SU-DHL-6 (cell line): ENCODE measurements around the gene CNTN5.

Experiments used
- H2AFZ ChIP-seq: fragments of 200-600 bp; sonication (generic); 2 replicates; pipeline ENCODE4 v1.6.1; 2014; ENCODE audit warnings: low read depth, mild to moderate bottlenecking, moderate library complexity, mixed read lengths, antibody characterized with exemption, low read length; ENCODE audit not compliant: severe bottlenecking
- H3F3A ChIP-seq: fragments of 200-600 bp; shearing (Covaris generic); 2 replicates; pipeline ENCODE4 v1.6.0; 2016; ENCODE audit warnings: antibody characterized with exemption, mild to moderate bottlenecking; ENCODE audit not compliant: insufficient read depth
- H3K27ac ChIP-seq: fragments of 200-600 bp; sonication (generic); 2 replicates; pipeline ENCODE4 v1.5.1; 2016; ENCODE audit warnings: low read depth, mild to moderate bottlenecking, low read length, moderate library complexity, mixed read lengths
- H3K27me3 ChIP-seq: fragments of 200-600 bp; sonication (generic), shearing (Covaris generic); 2 replicates; pipeline ENCODE4 v1.6.0; 2014; ENCODE audit warnings: mild to moderate bottlenecking, low read length
- H3K36me3 ChIP-seq: fragments of 200-600 bp; sonication (generic); 2 replicates; pipeline ENCODE4 v1.6.1; 2014; ENCODE audit warnings: mild to moderate bottlenecking, low read length, mixed read lengths
- H3K4me2 ChIP-seq: fragments of 300-600, 200-600 bp; shearing (Covaris generic), sonication (generic); 2 replicates; pipeline ENCODE4 v1.6.0; 2014; ENCODE audit warnings: low read length, low read depth, mild to moderate bottlenecking; ENCODE audit not compliant: poor library complexity, severe bottlenecking
- H3K4me3 ChIP-seq: fragments of 200-600 bp; sonication (generic); 2 replicates; pipeline ENCODE4 v1.5.1; 2014; ENCODE audit warnings: antibody characterized with exemption, low read length, mild to moderate bottlenecking, mixed read lengths; ENCODE audit not compliant: insufficient read depth, poor library complexity, severe bottlenecking
- H3K79me2 ChIP-seq: fragments of 200-600 bp; sonication (generic); 2 replicates; pipeline ENCODE4 v1.6.1; 2014; ENCODE audit warnings: mild to moderate bottlenecking, low read length, moderate library complexity; ENCODE audit not compliant: insufficient read depth
- H3K9ac ChIP-seq: fragments of 200-600 bp; sonication (generic); 2 replicates; pipeline ENCODE4 v1.7.0; 2014; ENCODE audit warnings: mild to moderate bottlenecking, low read length
- H3K9me2 ChIP-seq: fragments of 200-600 bp; sonication (generic); replicated peaks from 2 replicates; pipeline ENCODE4 v1.6.1; 2014; ENCODE audit warnings: low read length; ENCODE audit not compliant: insufficient read depth
- H3K9me3 ChIP-seq: fragments of 200-600 bp; sonication (generic); 2 replicates; pipeline ENCODE4 v1.6.1; 2014; ENCODE audit warnings: low read length, mixed read lengths; ENCODE audit not compliant: insufficient read depth
- H4K20me1 ChIP-seq: fragments of 200-600 bp; sonication (generic); 2 replicates; pipeline ENCODE4 v1.6.1; 2014; ENCODE audit warnings: low read depth, mild to moderate bottlenecking, antibody characterized with exemption, low read length, moderate library complexity, mixed read lengths
- EZH2phosphoT487 ChIP-seq: fragments of 200-600 bp; sonication (generic), shearing (Covaris generic); conservative IDR thresholded peaks from 2 replicates; pipeline ENCODE4 v1.6.1; 2018; ENCODE audit warnings: mild to moderate bottlenecking, antibody characterized with exemption, low read length, moderate library complexity, mixed read lengths
- TF ChIP-seq, protein P1 (sequence below): fragments of 200-600 bp; sonication (generic); IDR thresholded peaks from one replicate; pipeline ENCODE4 v1.5.1; 2017; ENCODE audit warnings: antibody characterized with exemption, mild to moderate bottlenecking, low read length, moderate library complexity; ENCODE audit not compliant: insufficient read depth, poor library complexity, severe bottlenecking

CNTN5 gene

GRCh38 chr11:99184146-99184545 is 163.4 kb downstream of the CNTN5 start:
- Histone ChIP-seq H3K27ac (no peak overlapping the region), H3K4me3 (no peak overlapping the region), H3K9me3 (no peaks in the 10 kb centered on the region), H3K27me3 (no peaks in the 10 kb centered on the region), H2AFZ (no peak overlapping the region), H3K4me2 (no peak overlapping the region), H3F3A (no peaks in the 10 kb centered on the region), H3K36me3 (no peaks in the 10 kb centered on the region), H3K9ac (no peak overlapping the region), H4K20me1 (no peaks in the 10 kb centered on the region), H3K9me2 (no peaks in the 10 kb centered on the region), H3K79me2 (no peaks in the 10 kb centered on the region)
- TF ChIP-seq, protein P1, sequence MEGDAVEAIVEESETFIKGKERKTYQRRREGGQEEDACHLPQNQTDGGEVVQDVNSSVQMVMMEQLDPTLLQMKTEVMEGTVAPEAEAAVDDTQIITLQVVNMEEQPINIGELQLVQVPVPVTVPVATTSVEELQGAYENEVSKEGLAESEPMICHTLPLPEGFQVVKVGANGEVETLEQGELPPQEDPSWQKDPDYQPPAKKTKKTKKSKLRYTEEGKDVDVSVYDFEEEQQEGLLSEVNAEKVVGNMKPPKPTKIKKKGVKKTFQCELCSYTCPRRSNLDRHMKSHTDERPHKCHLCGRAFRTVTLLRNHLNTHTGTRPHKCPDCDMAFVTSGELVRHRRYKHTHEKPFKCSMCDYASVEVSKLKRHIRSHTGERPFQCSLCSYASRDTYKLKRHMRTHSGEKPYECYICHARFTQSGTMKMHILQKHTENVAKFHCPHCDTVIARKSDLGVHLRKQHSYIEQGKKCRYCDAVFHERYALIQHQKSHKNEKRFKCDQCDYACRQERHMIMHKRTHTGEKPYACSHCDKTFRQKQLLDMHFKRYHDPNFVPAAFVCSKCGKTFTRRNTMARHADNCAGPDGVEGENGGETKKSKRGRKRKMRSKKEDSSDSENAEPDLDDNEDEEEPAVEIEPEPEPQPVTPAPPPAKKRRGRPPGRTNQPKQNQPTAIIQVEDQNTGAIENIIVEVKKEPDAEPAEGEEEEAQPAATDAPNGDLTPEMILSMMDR = no peak
- no peak for TF ChIP-seq EZH2phosphoT487

GRCh38 chr11:99188221-99188620 is 167.5 kb downstream of the CNTN5 start:
- H4K20me1 ChIP-seq = no peaks in the 10 kb centered on the region
- no peak overlapping the region for H3K4me3 ChIP-seq
- no peaks in the 10 kb centered on the region for H3F3A ChIP-seq
- no peaks in the 10 kb centered on the region for H3K9me2 ChIP-seq
- TF ChIP-seq EZH2phosphoT487 = no peak
- TF ChIP-seq, protein P1 = no peak
- no peak overlapping the region for H2AFZ ChIP-seq
- H3K27me3 ChIP-seq = no peaks in the 10 kb centered on the region
- no peaks in the 10 kb centered on the region for H3K79me2 ChIP-seq
- no peak overlapping the region for H3K27ac ChIP-seq
- no peaks in the 10 kb centered on the region for H3K36me3 ChIP-seq
- no peaks in the 10 kb centered on the region for H3K9me3 ChIP-seq
- no peak overlapping the region for H3K4me2 ChIP-seq
- H3K9ac ChIP-seq = no peak overlapping the region

DNA sequence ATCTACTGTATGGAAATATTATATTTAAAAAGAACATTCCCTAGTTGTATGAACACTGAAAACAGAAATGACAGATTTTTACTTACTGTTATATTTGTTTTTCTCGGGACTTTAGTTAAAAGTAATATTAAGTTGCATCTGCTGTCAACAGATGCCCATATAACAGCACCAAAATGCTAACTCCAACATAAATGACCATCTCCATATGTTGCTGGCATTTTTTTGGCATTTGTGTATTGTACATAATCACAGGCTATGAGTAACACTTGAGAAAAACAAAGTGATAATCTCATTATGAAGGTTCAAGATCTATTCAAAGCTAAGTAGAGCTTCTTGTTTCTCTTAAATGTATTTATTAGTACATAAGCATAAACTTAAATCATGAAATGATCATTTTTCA is 172.0 kb downstream of the CNTN5 start:
- Histone ChIP-seq H3K4me2 (no peak overlapping the region), H3K27me3 (no peaks in the 10 kb centered on the region), H3K27ac (no peak overlapping the region), H3F3A (no peaks in the 10 kb centered on the region), H3K9ac (no peak overlapping the region), H4K20me1 (no peaks in the 10 kb centered on the region), H3K79me2 (no peaks in the 10 kb centered on the region), H2AFZ (no peak overlapping the region), H3K9me2 (no peaks in the 10 kb centered on the region), H3K9me3 (no peaks in the 10 kb centered on the region), H3K36me3 (no peaks in the 10 kb centered on the region), H3K4me3 (no peak overlapping the region)
- TF ChIP-seq, protein P1 = no peak
- TF ChIP-seq EZH2phosphoT487 = no peak
